Fibroblast of skin of left quadriceps (primary cell): Measurements from ENCODE around the gene DAND5.

Experiments used
- DNase-seq, 2 experiments: peaks; one replicate each; pipeline ENCODE4 v3.0.0-alpha.2; 2013; ENCODE audit warnings: low read depth in 2 of 2

DAND5 gene

DNA sequence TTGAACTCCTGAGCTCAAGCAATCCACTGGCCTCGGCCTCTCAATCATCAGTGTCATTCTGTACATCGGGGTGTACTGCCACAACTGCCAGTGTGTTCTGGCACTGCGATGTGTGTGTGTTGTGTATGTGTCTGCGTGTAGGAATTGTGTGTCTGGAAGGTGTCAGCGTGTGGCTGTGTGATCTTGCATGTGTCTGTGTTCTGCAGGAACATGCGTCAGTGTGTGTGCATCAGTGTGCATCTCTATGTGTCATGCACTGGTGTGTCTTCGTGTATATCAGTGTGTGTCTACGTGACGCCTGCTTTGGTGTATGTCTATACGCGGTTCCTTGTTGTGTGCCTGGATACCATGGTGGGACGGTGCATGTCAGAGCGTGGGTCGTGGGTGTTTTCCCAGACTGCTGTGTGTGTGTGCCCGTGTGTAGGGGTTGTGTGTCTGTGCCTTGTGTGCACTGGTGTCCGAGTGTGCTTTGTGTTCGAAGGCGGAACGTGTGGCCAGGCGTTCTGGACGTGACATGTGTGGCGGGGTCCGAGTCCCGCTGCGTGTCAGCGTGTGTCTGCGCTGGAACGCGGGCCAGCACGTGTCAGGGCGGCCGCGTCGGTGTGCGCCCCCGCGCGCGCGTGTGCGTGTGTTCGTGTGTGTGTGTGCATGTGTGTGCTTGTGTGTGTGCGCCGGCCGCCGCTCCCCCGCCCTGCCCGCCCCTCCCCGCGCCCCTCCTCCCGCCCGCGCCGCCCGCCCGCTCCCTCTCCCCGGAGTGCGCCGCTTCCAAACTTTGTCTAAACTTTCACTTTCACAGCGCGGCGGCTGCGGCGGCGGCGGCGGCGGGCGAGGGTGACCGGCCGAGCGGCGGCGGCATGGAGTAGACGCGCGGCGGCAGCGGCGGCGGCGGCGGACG lies 25.6 kb downstream of the DAND5 start, which contains the start of gene NFIX:
TSS of gene NFIX (plus strand) at position 775 of the 895 bp plus-strand sequence. CDS start 363 bp downstream, outside the sequence.
- peak; percentile 41 to 50 for DNase-seq

DNA sequence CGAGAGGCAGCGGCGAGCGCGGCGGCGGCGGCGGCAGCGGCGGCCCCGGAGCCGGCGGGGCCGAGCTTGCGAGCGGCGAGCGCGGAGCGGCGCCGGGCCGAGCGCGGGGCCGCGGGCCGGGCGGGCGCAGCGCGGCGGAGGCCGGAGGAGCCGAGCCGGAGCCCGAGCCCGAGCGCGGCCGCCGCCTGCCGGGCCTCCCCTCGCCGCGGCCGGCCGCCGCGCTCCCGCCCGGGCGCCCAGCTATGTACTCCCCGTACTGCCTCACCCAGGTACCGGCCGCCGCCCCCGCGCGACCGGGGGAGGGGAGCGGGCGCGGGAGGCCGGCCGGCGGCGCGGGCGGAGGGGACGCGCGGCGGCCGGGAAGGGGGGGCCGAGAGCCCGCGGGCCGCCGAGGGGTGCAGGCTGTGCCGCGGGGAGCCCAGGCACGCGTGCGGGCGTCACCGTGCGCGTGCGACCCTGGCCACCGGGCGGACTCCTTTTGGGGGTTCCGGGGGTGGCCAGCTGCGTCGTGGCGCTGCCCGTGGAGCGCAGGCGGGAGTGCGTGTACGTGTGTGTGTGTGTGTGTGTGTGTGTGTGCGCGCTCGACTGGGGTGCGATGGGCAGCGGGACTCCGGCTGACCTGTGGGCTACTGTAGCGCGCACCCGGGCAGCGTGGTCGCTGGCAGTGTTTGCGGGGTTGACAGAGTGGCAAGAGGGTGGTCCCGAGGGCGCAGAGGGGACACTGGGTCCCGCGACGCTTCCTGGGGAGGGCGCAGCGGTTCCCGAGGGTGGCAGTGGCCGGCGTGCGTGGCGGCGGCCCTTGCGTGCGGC lies 26.4 kb downstream of the DAND5 start:
- no peak for DNase-seq

DNA sequence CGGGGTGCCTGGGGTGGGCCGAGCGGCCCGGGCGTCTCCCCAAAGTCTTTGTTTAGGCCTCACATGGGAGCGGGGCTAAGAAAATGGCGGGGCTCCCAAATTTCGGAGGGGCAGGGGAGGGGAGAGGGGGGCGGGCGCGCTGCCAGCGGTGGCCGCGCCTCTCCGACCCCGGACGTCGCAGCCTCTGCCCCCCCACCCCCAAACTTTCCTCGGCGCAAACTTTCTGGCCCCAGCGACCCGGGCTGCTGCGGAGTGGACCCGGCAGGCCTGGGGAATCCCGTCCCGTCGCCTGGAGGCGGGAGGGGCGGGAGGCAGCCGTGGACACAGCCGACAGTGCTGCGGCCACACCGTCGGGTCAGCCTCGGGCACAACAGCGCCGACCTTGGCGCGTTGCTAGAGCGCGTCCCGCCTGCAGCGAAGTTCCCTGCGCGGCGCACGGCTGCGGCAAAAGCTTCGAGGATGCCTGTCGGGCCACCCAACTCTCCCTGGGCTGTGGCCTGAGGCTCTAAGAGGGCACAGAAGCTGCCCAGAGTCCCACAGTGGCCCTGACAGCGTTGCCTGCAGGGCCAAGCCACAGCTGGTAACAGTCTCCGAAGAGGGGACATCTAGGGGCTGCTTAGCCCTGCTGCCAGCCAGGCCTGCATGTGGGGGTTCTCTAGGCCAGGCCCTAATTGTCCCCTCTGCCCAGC lies 27.2 kb downstream of the DAND5 start:
- no peak for DNase-seq

DNA sequence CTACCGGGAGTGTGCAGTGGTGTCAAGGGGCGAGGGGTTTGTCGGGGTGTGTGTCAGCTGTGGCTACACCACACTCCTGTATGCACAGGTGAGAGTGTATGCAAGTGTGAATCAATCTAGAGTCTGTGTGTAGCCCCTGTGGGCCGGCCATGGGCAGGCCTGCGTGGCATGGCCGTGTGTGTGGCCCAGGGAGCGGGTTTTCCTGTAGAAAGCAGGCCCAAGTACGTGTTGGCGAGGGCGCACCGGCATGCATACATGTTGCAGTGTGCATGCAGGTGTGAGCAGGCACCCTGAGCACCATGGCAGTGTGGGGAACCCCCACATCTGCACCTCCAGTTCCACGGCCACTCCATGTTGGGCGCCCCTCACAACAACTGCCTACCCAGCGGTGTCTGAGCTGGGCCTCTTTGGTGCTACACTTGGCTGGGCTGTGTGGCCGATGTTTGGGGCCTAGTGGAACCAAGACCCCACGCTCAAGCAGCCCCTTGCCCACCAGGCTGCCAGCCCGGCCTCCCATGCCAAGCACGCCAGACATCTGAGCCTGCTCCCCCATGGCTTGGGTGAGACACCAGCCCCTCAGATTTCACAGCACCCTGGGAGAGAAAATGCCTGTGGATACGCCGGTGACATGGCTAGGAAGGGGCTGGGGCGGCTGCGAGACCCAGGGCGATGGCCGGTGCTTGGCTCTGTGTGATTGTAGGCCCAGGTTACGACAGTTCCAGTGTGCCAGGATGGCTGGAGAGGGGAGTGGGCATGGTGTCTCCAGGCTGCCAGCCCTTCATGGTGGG lies 28.0 kb downstream of the DAND5 start:
- no peak for DNase-seq

DNA sequence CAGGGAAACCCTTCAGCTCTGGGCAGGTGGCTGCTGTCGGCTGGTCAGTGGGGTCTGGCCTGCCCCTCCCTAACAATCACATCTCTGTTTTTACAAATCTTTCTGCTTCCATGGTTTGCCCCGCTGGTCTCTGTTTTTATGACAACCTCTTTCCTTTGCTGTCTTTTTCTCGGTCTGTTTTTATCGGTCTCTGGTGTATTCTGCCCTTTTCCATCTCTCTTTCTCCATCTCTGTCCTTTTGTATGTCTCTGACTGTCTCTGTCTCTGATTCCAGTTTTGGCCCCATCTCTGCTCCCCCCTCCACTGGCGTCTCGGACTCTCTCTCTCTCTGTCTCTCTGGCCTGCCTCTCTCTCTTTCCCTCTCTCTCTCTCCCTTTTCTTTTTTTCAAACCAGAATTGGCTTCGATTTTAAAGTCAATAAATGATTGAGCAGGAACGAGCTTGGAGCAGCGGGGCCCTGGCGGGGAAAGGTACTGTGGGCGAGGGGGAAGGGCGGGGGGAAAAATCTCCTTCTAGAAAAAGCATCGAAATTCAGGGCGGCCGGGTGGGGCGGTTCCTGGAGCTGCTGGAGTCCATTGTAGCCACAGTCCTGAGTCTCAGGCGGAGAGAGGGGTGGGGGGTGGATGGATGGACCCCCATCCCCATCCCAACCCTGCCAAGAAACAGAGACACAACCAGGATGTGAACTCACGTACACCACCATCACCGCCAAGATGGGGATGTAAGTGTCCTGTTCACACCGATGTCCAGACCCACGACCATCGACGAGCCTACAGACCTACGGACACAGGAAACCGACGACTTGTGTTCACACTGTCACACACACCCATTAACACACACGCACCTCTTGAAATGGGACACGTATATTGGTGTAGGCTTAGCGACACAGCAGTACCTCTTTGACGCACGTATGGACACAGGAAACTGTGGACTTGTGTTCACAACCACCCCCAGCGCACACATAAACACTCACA lies 28.9 kb downstream of the DAND5 start:
- DNase-seq: no peak

DNA sequence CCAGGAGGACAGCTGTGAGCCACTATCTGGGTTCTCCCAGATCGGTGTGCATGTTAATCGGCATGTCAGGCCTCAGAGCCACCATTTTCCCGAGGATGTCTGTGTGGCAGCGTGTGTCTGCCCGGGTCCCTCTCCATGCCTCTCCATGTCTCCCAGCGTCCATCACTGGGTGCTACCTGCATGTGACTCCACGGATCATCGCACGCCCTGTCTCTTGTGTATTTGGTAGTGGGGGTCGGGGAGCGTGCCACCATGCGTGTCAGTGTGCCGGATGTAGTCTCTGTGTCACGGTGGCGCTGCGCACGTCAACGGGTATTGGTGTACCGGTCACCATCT lies 31.8 kb downstream of the DAND5 start:
- no peak for DNase-seq

DNA sequence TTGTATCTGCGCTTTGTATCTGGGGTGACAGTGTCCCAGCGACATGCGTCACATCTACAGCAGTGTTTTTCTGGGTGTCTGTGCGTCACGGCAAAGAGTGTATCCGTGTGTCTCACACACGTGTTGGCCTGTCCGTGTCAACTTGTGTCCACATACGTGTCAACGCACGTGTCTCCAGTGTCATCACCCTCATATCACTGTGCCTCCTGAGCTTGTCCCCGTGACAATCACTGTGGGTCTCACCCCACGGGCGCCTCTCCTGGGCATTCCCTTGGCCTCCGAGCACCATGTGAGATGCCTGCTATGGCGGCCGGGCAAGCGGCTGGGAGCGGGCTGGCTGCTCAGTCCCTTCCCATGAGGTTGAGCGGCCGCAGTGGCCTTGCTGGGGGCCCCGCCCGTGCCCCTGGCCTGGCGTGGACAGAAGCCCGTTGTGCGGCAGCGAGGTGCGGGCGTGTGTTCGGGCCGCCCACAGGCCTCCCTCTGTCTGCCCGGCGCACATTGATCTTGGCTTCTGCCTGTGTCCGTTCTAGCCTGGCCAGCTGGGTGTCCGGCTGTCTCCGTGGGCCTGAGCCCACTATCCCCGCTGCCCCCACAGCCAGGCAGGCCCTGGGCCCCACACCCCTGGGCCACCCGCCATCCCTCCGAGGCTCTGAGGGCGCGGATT lies 32.3 kb downstream of the DAND5 start:
- no peak for DNase-seq

DNA sequence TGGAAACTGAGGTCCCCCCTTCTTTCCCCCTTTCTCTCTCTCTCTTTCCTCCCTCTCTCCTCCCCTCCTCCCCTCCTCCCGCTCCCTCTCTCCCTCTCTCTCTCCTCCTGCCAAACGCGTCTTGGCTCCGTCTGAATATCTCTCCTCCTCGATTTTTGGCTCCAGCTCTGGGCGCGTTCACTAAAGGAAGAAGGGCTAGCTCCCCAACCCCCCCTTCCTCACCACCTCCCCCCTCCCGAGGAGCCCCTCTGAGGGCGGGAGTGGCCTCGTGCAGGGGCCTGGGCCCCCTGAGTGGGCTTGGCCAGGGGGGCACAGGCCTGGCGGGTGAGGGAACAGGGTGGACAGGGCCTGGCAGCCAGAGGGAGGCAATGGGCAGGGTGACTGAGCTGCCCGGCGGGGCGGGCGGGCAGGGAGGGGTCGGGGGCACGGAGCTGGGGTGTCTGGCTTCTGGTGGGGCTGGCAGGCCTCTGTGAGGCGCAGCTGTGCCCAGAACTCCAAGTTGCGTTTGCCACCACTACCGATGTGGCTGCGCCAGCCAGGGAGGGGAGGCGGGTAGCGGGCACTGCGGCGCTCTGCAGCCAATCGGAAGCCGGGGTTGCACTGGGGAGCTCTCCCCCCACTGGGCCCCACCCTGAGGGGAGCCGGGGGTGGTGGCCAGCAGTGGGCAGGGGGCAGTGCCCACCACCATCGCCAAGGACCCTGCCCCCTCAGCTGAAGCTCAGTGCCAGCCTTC lies 33.0 kb downstream of the DAND5 start:
- no peak for DNase-seq

DNA sequence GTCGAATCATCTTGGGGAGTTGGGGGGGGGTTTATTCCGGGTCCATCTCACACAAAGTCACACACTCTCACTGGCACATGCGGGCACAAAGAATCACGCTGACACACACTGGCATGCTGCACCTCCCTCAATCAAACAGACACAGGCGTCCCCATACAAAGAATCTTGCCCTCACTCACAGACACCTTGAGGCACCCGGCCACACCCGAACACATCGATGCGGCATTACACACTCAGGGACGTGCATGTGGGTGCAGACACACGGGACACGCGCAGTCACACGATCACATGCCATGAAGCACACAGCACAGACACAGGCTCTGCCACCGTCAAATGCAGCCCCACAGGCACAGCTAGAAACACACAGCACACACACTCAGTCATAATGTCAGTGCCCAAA lies 33.7 kb downstream of the DAND5 start:
- no peak for DNase-seq

DNA sequence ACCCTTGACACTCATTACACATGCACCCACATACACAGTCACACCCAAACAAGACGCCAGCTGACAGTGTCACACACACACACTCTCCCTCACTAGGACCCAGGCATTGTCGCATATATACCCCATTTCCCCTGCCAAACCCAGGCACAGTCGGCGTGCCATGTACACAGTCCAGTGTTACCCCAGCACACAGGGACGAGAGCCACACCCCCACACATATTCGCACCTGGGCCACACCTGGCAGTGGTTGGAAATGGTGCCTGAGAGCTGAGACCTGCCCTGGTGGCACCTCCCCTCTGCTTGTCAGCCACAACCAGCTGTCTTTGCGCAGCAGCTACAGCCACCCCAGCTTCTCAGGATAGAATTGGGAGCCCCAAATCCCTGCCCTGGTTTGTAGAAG lies 34.9 kb downstream of the DAND5 start:
- no peak for DNase-seq

DNA sequence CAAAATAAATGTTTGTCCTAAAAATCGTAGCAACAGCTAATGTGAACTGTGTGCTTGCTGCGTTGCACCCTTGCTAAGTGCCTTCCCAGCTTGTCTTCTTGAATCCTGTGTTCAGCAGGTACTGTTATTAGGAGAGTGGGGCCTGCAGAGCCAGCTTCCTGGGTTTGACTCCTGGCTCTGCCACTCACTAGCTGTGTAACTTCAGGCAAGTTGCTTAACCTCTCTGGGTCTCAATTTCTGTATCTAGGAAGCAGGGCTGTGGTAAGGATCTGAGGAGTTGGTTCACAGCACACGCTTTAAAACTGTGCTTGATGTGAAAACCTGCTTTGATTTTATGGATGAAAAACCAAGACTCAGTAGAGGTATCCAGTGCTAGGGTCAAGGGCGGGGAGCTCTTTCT lies 35.9 kb downstream of the DAND5 start:
- DNase-seq: no peak

DNA sequence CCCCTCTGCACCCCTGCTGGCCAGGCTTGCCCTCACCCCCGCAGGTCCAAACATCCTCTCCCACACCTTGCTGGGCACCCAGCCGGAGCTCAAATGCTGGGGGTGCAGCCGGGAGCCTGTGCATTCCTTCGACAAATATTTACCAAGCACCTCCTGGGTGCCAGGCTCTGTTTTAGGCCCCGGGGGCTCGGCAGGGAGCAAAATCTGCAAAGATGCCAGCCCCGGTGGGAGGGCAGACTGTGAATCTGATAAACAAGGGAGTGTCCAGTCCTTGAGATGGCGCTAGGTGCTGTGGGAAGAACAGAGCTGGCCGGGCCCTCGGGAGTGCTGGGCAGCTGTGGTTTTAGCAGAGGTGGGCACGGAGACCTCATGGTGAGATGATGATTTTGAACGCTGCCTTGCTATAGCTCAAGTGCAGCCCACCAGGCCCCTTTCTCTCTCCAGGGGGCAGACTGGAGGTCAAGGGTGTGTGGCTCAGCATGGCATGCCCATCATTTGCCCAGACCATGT lies 36.5 kb downstream of the DAND5 start:
- no peak for DNase-seq

DNA sequence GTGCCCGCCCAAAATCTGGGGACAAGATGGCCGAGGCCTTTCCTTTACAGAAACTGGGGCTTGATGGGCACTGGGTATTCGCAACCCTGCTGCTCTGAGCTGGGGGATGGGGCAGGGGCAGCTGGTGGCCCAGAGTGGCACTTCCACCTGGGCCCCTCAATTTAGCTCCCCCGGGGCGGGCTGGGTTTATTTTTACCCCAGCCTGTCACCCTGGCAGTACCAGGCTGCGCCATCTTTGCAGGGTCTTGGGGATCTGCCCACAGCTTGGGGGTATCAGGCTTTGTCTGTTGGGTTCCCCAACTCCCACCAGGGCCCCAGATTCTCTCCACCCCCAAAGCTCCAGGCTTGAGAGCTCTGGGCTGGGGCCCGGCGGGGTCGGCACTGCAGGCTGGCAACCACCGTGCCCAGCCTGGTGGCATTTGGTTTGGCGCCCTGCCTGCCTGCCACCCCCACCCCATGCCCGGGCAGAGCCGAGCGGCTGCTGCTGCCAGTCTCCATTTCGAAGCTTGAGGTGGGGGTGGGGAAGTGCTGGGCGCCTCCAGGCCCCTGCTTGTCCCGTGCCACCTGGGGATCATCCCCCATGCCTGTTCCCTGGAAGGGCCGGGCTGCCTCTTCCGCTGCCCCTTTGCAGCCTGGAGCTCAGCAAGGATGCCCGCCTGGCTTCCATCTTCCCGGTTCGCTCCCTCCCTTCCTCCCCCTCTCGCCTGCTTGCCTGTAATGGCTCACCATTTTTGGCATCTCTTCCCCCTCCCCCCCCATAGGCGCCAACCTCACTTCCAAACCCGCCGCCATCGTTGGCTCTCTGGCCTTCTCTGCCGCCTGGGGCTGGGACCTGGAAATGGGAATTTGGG lies 37.3 kb downstream of the DAND5 start:
- DNase-seq: no peak

DNA sequence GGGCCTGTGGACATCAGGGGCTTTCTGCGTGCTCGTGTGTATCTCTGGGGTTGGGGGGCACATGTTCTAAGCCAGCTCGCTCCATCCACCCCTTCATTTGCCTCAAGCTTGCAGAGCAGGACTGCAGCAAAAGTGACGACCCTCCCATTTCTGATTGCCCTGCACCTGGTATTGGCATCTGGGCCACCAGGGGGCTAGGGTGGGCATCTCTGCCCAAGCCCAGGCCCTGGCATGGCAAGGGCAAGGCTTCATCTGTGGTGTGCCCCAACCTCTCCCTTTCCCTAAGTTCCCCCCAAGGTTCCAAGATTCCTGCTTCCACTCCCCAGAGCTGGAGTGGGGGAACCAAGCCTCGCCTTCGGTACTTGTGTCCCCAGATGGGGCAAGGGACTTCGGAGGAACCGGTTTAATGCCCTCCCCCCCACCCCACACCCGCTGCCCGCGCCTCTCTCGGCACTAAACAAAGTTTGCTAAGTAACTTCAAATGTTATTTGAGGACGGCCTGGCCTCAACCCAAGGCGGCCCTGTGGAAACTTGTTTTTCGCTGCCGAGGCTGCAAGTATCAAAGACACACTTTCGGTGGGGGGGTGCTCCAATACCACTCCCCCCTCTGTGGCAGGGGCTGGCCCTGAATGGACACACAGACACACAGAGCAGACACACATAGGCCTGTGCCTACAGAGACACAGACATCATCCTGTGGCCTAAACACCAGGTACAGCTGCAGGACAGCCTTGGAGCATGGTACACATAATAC lies 38.1 kb downstream of the DAND5 start:
- no peak for DNase-seq

DNA sequence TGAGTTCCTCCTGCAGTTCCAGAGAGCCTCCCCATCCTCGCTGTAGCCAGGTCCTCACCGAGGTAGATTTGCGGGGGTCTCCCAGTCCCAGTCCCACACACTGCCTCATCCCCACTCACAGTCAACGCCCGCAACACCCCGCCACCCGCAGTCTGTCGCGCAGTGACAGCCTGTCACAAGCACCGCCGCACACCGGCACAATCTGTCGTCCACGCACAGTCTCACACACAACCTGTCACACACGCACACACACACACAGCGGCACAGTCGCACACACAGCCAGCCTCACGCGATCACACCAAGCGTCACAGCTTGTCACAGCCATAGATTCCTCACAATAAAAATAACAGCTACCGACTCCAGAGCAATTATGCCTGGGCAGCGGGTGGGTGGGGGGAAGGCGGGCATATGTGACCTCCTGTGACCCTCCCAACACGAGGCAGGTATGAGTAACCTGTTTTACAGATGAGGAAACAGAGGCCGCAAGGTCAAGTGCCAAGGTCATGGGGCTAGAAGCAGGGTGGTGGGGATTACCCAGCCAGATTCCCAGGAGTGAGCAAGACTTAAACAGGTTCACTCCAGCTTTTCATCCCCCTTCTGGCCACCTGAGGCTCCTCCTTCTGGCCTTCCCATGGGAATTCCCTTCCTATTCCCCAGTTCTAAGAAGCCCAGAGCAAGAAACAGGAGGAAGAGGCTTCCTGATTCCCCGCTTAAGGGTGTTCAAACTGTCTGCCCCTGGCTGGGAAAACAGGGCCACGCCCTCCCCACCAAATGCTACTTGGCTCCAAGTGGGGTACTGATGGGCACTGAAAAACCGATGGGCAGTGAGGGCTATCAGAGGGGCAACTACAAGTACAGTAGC lies 39.8 kb downstream of the DAND5 start:
- DNase-seq: no peak
